Esophagus muscularis mucosa (tissue), 3 donors: ENCODE data around the gene CHDH.

Experiments used
- POLR2A ChIP-seq: fragments of 450-650 bp; IDR thresholded peaks from one replicate; pipeline ENCODE4 v1.6.1; 2017; ENCODE audit warnings: antibody characterized with exemption, moderate library complexity, mild to moderate bottlenecking, low read depth
- TF ChIP-seq, protein P1 (sequence below), 3 experiments: fragments of 200-600 bp in 2 of 3; fragments of 450-650 bp in 1 of 3; sonication (generic) in 2 of 3; IDR thresholded peaks; one replicate each; pipeline ENCODE4 v1.5.1; 2017 to 2019; ENCODE audit warnings: antibody characterized with exemption in 3 of 3, mild to moderate bottlenecking in 2 of 3, moderate library complexity in 1 of 3

DNA sequence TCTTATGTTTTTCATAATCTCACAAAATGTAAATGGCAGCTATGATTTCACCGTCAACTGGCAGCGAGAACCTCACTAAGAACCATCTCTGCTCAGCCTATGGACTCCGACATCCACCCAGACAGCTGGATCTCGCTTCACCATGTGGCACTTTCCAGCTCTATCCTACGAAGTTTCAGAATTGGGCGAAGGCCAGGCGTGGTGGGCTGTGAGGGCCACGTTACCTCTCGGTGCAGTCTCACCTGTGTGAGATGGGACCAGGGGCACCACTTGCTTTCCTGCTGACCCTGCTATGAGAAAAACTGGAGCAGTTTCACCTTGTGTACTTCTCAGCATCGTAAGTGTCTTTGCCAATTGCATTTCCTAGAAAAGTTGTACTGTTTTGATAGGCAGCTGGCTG, 32.3 kb downstream of the CHDH start:
- TF ChIP-seq, protein P1, sequence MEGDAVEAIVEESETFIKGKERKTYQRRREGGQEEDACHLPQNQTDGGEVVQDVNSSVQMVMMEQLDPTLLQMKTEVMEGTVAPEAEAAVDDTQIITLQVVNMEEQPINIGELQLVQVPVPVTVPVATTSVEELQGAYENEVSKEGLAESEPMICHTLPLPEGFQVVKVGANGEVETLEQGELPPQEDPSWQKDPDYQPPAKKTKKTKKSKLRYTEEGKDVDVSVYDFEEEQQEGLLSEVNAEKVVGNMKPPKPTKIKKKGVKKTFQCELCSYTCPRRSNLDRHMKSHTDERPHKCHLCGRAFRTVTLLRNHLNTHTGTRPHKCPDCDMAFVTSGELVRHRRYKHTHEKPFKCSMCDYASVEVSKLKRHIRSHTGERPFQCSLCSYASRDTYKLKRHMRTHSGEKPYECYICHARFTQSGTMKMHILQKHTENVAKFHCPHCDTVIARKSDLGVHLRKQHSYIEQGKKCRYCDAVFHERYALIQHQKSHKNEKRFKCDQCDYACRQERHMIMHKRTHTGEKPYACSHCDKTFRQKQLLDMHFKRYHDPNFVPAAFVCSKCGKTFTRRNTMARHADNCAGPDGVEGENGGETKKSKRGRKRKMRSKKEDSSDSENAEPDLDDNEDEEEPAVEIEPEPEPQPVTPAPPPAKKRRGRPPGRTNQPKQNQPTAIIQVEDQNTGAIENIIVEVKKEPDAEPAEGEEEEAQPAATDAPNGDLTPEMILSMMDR (IDR thresholded peaks at IDR 0.05): no peak
- no peak for TF ChIP-seq POLR2A
